ENCODE data around the gene LRP1B. TPM values are rescaled to one million over a fixed set of nuclear protein-coding genes. Genes with fewer than 3 reads are reported as not detected.

LRP1B gene
- total RNA-seq, 2 donors from 2014 or later, result 0.79 to 1.8 TPM

GRCh38 chr2:141906678-141907077, 224.1 kb downstream of the LRP1B start:
- peaks cover 3% of the 10 kb centered on the region for H3K4me1 Mint-ChIP-seq
- H3K4me3 Mint-ChIP-seq, result no peak overlapping the region
- H3K4me3 ChIP-seq (ENCODE audit: low read length), result no peak overlapping the region
- H3K27ac Mint-ChIP-seq, result no peak overlapping the region
- no peaks in the 10 kb centered on the region for H3K36me3 Mint-ChIP-seq (ENCODE audit: low read depth)
- H3K27me3 ChIP-seq (ENCODE audit: control insufficient read depth, insufficient read depth, low read length, poor library complexity, severe bottlenecking), result no peaks in the 10 kb centered on the region
- H3K9ac ChIP-seq (ENCODE audit: extremely low read depth, low read length, poor library complexity, severe bottlenecking), result no peak overlapping the region
- no peaks in the 10 kb centered on the region for H3K9me3 ChIP-seq (ENCODE audit: control insufficient read depth, low read length)
- H3K36me3 ChIP-seq (ENCODE audit: control insufficient read depth, insufficient read depth, low read length), result no peaks in the 10 kb centered on the region
- no peaks in the 10 kb centered on the region for H3K9me3 Mint-ChIP-seq
- TF ChIP-seq CTCF (conservative IDR thresholded peaks at IDR 0.05), result peak; percentile 24
- WGBS, 2 experiments (ENCODE audit: insufficient coverage in 1 of 2, insufficient read length in 1 of 2), result 87 to 100% methylated on average over 1 to 2 of the region's 2 CpGs
- no peaks in the 10 kb centered on the region for H3K4me1 ChIP-seq (ENCODE audit: control insufficient read depth, insufficient read depth, low read length)
- no peak overlapping the region for H3K27ac ChIP-seq (ENCODE audit: low read depth, low read length)
- DNase-seq, result no peak
- H3K27me3 Mint-ChIP-seq (ENCODE audit: insufficient read depth), result no peaks in the 10 kb centered on the region

- Mint-ChIP-seq H3K4me1 (peaks cover 11% of the 10 kb centered on the region), H3K9me3 (no peaks in the 10 kb centered on the region), H3K4me3 (no peak overlapping the region), H3K27me3 (ENCODE audit: insufficient read depth) (no peaks in the 10 kb centered on the region), H3K36me3 (ENCODE audit: low read depth) (no peaks in the 10 kb centered on the region), H3K27ac (no peak overlapping the region)
- no peak overlapping the region for H3K27ac ChIP-seq (ENCODE audit: low read depth, low read length)
- no peaks in the 10 kb centered on the region for H3K27me3 ChIP-seq (ENCODE audit: control insufficient read depth, insufficient read depth, low read length, poor library complexity, severe bottlenecking)
- H3K4me1 ChIP-seq (ENCODE audit: control insufficient read depth, insufficient read depth, low read length), result no peaks in the 10 kb centered on the region
- no peak for DNase-seq
- H3K9ac ChIP-seq (ENCODE audit: extremely low read depth, low read length, poor library complexity, severe bottlenecking), result no peak overlapping the region
- H3K4me3 ChIP-seq (ENCODE audit: low read length), result no peak overlapping the region
- WGBS, 2 experiments (ENCODE audit: insufficient coverage in 1 of 2, insufficient read length in 1 of 2), result 97% methylated on average over 2 of the region's 2 CpGs; no CpG with 5 or more reads in 1 of the 2 experiments
- H3K36me3 ChIP-seq (ENCODE audit: control insufficient read depth, insufficient read depth, low read length), result no peaks in the 10 kb centered on the region
- H3K9me3 ChIP-seq (ENCODE audit: control insufficient read depth, low read length), result no peaks in the 10 kb centered on the region
- TF ChIP-seq CTCF (conservative IDR thresholded peaks at IDR 0.05), result no peak
Observed at GRCh38 chr2:141900826-141901225, 230.0 kb downstream of the LRP1B start.

DNA sequence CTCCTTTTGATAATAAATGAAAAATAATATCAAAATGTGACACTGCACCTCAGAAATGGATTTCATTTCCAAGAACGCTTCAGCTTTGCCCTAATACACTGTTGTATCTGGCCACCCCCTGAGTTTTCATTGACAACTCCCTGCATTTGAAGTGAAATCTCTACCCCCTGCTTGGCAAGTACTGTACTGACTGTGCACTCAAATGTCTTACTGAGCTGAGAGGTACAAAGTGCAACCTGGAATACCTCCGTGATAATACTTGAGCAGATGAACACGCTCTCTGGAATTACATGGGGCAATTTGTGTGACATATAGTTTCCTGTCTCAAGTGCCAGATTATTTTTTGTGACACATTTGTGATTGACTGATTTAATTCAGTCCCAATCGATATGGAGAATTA, 231.1 kb downstream of the LRP1B start:
- no peak for DNase-seq
- no peak for TF ChIP-seq CTCF (conservative IDR thresholded peaks at IDR 0.05)
- Mint-ChIP-seq H3K27me3 (ENCODE audit: insufficient read depth) (no peaks in the 10 kb centered on the region), H3K4me3 (no peak overlapping the region), H3K9me3 (no peaks in the 10 kb centered on the region), H3K36me3 (ENCODE audit: low read depth) (no peaks in the 10 kb centered on the region), H3K27ac (no peak overlapping the region), H3K4me1 (peaks cover 11% of the 10 kb centered on the region)
- H3K36me3 ChIP-seq (ENCODE audit: control insufficient read depth, insufficient read depth, low read length), result no peaks in the 10 kb centered on the region
- H3K27ac ChIP-seq (ENCODE audit: low read depth, low read length), result no peak overlapping the region
- 69 to 82% methylated on average over 3 to 4 of the region's 4 CpGs for WGBS, 2 experiments (ENCODE audit: insufficient coverage in 1 of 2, insufficient read length in 1 of 2)
- H3K9me3 ChIP-seq (ENCODE audit: control insufficient read depth, low read length), result no peaks in the 10 kb centered on the region
- no peak overlapping the region for H3K4me3 ChIP-seq (ENCODE audit: low read length)
- H3K27me3 ChIP-seq (ENCODE audit: control insufficient read depth, insufficient read depth, low read length, poor library complexity, severe bottlenecking), result no peaks in the 10 kb centered on the region
- H3K9ac ChIP-seq (ENCODE audit: extremely low read depth, low read length, poor library complexity, severe bottlenecking), result no peak overlapping the region
- H3K4me1 ChIP-seq (ENCODE audit: control insufficient read depth, insufficient read depth, low read length), result no peaks in the 10 kb centered on the region
